Fibroblast of upper back skin (primary cell): ENCODE measurements around the gene TRAF3IP1.

ENCODE experiments used
- DNase-seq: peaks from one replicate; pipeline ENCODE4 v3.0.0-alpha.2; 2013

Gene TRAF3IP1

GRCh38 chr2:238412067-238412767 lies 91.9 kb downstream of the TRAF3IP1 start:
- no peak for DNase-seq

- no peak for DNase-seq
Observed at GRCh38 chr2:238413368-238413767, 93.0 kb downstream of the TRAF3IP1 start.

- DNase-seq = no peak
Observed at GRCh38 chr2:238415036-238415764, 94.9 kb downstream of the TRAF3IP1 start.

GRCh38 chr2:238415893-238416292 lies 95.6 kb downstream of the TRAF3IP1 start:
- DNase-seq = no peak

- DNase-seq = no peak
Observed at GRCh38 chr2:238418196-238418998, 98.1 kb downstream of the TRAF3IP1 start.

GRCh38 chr2:238418999-238419546 lies 98.8 kb downstream of the TRAF3IP1 start:
- peak; percentile 34 for DNase-seq

- DNase-seq = no peak
Observed at GRCh38 chr2:238420442-238420841, 100.1 kb downstream of the TRAF3IP1 start.

GRCh38 chr2:238420878-238421694 lies 100.8 kb downstream of the TRAF3IP1 start:
- no peak for DNase-seq

- DNase-seq = no peak
Observed at GRCh38 chr2:238421695-238422035, 101.3 kb downstream of the TRAF3IP1 start.

- no peak for DNase-seq
Observed at GRCh38 chr2:238422285-238422684, 102.0 kb downstream of the TRAF3IP1 start.

- no peak for DNase-seq
Observed at GRCh38 chr2:238422940-238423339, 102.6 kb downstream of the TRAF3IP1 start.

- peak; percentile 42 for DNase-seq
Observed at GRCh38 chr2:238423561-238424312, 103.4 kb downstream of the TRAF3IP1 start.

- DNase-seq = peak; percentile 90
Observed at GRCh38 chr2:238424313-238424700, 104.0 kb downstream of the TRAF3IP1 start.

- DNase-seq = no peak
Observed at GRCh38 chr2:238425505-238425978, 105.2 kb downstream of the TRAF3IP1 start.

GRCh38 chr2:238425979-238426567 lies 105.8 kb downstream of the TRAF3IP1 start:
- peak; percentile 93 for DNase-seq

GRCh38 chr2:238426568-238427434 lies 106.5 kb downstream of the TRAF3IP1 start, which contains the start of gene ASB1:
Gene ASB1 (plus strand): TSS chr2:238426927. CDS start chr2:238427071, 144 bp downstream.
- DNase-seq = peak; percentile 82

- no peak for DNase-seq
Observed at GRCh38 chr2:238427435-238428162, 107.3 kb downstream of the TRAF3IP1 start.

GRCh38 chr2:238428866-238429265 lies 108.5 kb downstream of the TRAF3IP1 start:
- no peak for DNase-seq

GRCh38 chr2:238430781-238431180 lies 110.5 kb downstream of the TRAF3IP1 start:
- no peak for DNase-seq
